Activated CD4-positive, alpha-beta T cell treated with anti-CD3 and anti-CD28 coated beads, Interleukin-2, amount 10 ng/mL, durations not matched to agents 24 days and 14 days (primary cell): Measurements from ENCODE around the gene EFNB1. TPM values are rescaled to one million over a fixed set of nuclear protein-coding genes. Genes with fewer than 3 reads are reported as not detected.

Experiments
- DNase-seq: peaks from one replicate; pipeline ENCODE4 v3.0.0; 2022
- H3K27ac Mint-ChIP-seq: one replicate; pipeline ENCODE4 v1.8.0; 2022; ENCODE audit warnings: mild to moderate bottlenecking, mixed read lengths
- H3K27me3 Mint-ChIP-seq: one replicate; pipeline ENCODE4 v1.8.0; 2022; ENCODE audit warnings: mixed read lengths
- H3K36me3 Mint-ChIP-seq: one replicate; pipeline ENCODE4 v1.8.0; 2022; ENCODE audit warnings: low read depth, mild to moderate bottlenecking, mixed read lengths
- H3K4me1 Mint-ChIP-seq: one replicate; pipeline ENCODE4 v1.8.0; 2021; ENCODE audit warnings: mixed read lengths
- H3K4me3 Mint-ChIP-seq: one replicate; pipeline ENCODE4 v1.8.0; 2022; ENCODE audit warnings: mild to moderate bottlenecking, moderate library complexity, mixed read lengths
- H3K9me3 Mint-ChIP-seq: one replicate; pipeline ENCODE4 v1.8.0; 2021; ENCODE audit warnings: mixed read lengths
- intact Hi-C: fragments of 100-400 bp; cut with micrococcal nuclease; formaldehyde crosslinking; loops from one replicate; pipeline ENCODE4 v1.15.1; 2023
- total RNA-seq: library from RNA; stranded (reverse); gene quantifications from 2 replicates; pipeline ENCODE4 v1.2.3, GENCODE V29; 2022

EFNB1 gene
- total RNA-seq, 1 donor from 2014 or later, result 7.1 TPM

DNA sequence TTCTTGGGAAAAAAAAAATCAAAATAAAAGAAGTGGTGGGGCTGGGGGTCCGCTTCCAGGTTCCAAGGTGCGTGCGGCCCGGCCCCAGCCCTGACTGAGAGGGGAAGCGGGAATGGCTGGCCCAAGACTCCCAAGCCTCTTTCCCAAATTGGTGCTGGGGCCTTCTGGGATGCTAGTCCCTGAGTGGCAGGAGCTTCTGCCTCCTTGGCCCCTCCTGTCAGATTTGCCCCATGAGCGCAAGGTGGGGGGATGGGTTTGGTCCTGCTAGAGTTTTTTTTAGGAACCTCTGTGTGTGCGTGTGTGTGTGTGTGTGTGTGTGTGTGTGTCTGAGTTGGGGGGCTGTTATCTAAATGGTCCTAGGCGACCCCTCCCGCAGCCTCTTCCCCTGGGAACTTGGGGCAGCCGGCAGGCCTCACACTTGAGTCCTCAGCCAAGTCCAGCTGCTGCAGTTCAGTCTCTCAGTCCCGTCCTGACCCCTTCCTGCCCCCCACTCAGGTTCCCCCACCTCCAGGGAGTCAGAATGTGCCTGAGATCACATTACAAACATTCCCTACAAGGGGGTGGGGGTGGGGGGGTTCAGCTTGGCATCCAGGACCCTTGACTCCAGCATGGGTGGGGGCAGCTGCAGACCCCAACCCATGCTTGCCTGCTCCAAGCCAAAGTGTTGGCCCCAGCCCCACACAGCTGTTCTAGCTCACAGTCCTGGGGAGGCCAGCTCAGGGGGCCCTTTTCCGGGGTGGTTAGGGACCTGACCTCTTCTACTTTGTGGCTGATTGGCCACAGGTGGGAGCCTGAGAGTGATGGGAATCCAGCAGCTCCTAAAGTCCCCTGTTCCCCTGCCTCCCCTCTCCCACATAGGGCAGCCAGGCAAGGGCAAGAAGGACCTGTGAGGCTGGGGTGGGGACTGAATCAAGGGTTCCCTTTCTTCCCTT lies 4.0 kb downstream of the EFNB1 start:
- Mint-ChIP-seq H3K36me3 (no peaks in the 10 kb centered on the region), H3K9me3 (no peaks in the 10 kb centered on the region), H3K27me3 (peaks cover 6% of the 10 kb centered on the region), H3K27ac (no peak overlapping the region), H3K4me1 (peaks cover 13% of the 10 kb centered on the region), H3K4me3 (no peak overlapping the region)
- DNase-seq, result no peak
- intact Hi-C loops, result no loop called here

GRCh38 chrX:68833448-68833805 lies 4.6 kb downstream of the EFNB1 start:
- H3K36me3 Mint-ChIP-seq, result no peaks in the 10 kb centered on the region
- H3K27me3 Mint-ChIP-seq, result peaks cover 6% of the 10 kb centered on the region
- intact Hi-C loops, result no loop called here
- no peak overlapping the region for H3K27ac Mint-ChIP-seq
- no peak for DNase-seq
- H3K9me3 Mint-ChIP-seq, result no peaks in the 10 kb centered on the region
- H3K4me3 Mint-ChIP-seq, result no peak overlapping the region
- H3K4me1 Mint-ChIP-seq, result peaks cover 11% of the 10 kb centered on the region

DNA sequence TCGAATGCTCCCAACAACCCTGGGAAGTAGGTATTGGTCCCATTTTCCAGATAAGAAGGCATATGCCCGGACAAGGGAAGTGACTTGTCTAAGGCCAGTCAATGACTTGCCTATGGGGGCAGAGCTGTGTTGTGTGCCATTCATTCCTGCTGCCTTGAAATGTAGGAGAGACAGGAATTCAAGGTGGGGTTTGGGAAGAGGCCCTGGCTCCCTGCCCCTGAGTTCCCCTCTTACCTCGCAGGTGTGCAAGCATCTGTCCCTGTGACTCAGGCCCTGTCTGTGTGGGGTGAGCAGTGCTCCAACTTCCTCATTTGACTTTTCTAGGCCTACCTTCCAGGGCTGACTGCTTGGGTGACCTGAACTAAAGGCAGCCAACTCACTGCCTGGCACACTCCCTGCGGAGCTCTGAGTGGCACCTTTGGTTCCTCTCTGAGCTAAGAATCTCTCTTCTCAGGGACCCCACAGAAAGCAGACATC lies 5.1 kb downstream of the EFNB1 start:
- intact Hi-C loops, result no loop called here
- H3K27ac Mint-ChIP-seq, result no peak overlapping the region
- peaks cover 6% of the 10 kb centered on the region for H3K27me3 Mint-ChIP-seq
- no peaks in the 10 kb centered on the region for H3K9me3 Mint-ChIP-seq
- H3K4me1 Mint-ChIP-seq, result peaks cover 7% of the 10 kb centered on the region
- no peak overlapping the region for H3K4me3 Mint-ChIP-seq
- no peaks in the 10 kb centered on the region for H3K36me3 Mint-ChIP-seq
- DNase-seq, result no peak

DNA sequence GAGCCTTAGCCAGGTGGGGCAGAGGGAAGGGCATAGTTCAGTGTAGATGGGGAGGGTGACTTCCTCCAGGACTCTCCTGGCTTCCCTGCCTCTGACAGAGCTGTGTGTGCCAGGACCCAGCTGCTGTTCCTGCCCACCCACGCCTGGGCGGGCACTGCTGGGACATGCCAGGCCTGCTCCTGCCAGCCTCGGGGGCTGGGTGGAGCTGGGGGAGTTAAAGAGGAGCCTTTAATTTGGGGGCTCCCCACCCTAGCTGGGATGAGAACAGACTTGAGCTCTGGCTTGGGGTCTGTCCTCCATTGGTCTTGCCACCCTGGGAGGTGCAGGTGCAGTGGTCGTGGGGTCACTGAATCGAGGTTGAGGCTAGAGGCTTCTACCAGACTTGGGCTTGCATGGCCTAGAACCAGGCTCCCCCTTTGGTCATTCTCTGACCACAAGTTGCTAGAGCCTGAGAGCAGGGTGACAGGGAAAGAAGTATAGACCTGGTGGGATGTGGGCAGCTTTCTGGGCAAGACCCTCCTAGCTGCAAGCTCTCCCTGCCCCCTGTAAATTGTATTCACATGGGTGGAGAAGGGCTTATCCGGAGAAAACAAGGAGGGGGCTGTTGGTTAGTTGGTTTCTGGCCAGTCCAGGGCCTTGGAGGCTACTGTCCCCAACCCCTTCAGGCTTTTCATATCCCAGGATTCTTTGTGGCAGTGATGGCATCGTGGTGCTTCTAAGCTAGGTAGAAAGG lies 5.7 kb downstream of the EFNB1 start:
- intact Hi-C loops, result no loop called here
- no peak overlapping the region for H3K27ac Mint-ChIP-seq
- no peak overlapping the region for H3K4me3 Mint-ChIP-seq
- no peaks in the 10 kb centered on the region for H3K9me3 Mint-ChIP-seq
- H3K27me3 Mint-ChIP-seq, result peaks cover 6% of the 10 kb centered on the region
- H3K36me3 Mint-ChIP-seq, result no peaks in the 10 kb centered on the region
- no peak for DNase-seq
- H3K4me1 Mint-ChIP-seq, result peaks cover 7% of the 10 kb centered on the region

DNA sequence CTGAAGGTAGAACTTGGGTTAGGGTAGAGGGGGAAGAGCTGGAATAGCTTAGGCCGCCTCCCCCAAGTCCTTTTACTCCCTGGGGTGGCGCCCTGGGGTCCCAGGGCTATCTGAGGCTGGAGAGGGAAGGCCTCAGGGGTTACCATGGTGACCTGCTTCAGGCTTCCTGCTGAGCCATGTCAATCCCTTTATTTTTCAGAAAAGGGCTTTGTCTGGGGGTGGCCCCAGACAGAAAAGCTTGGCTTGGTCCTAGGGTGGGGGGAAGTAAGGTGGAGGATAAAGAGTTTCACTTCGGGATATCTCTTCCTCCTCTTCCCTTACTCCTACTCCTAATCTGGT lies 6.3 kb downstream of the EFNB1 start:
- peaks cover 7% of the 10 kb centered on the region for H3K4me1 Mint-ChIP-seq
- H3K27ac Mint-ChIP-seq, result no peak overlapping the region
- H3K9me3 Mint-ChIP-seq, result no peaks in the 10 kb centered on the region
- H3K36me3 Mint-ChIP-seq, result no peaks in the 10 kb centered on the region
- H3K27me3 Mint-ChIP-seq, result peaks cover 6% of the 10 kb centered on the region
- no peak overlapping the region for H3K4me3 Mint-ChIP-seq
- intact Hi-C loops, result no loop called here
- DNase-seq, result no peak

DNA sequence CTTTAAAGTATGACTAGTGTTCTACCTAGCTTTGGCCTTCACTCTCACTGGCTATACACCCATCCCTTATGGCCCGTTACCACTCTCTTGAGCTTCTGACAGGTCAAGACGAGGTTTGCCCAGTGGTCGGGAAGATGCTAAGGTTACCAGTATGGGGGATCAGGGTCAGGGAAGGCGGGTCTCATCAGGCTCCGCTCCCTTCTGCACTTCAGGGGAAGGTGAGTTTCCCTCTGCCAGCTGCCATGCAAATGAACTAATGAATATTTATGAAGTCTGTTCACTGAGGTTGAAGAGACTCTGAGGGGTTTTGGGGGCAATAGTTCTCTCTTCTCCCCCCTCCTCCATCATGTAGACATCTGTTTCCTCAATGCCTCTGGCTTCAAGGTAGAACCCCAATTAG lies 6.6 kb downstream of the EFNB1 start:
- H3K4me3 Mint-ChIP-seq, result no peak overlapping the region
- no peak overlapping the region for H3K27ac Mint-ChIP-seq
- no peaks in the 10 kb centered on the region for H3K36me3 Mint-ChIP-seq
- H3K4me1 Mint-ChIP-seq, result peaks cover 7% of the 10 kb centered on the region
- no peak for DNase-seq
- intact Hi-C loops, result no loop called here
- peaks cover 6% of the 10 kb centered on the region for H3K27me3 Mint-ChIP-seq
- no peaks in the 10 kb centered on the region for H3K9me3 Mint-ChIP-seq

DNA sequence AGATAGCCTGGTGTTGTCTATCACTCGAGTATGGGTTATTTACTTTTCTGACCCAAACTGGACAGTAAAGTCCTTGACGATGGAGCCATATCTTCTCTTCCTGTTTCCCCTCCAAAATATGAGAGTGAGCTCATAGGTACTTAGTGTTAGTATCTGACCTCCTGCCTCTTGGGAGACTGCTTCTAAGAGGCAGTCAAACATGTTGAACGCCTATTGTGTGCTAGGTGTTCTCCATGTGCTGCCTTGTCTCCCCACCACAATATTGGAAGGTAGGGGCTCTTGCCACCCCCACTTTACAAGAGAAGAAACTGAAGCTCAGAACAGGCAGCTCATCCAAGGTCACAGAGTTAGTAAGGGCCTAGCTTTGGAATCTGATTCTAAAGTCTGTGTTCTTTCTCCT lies 8.3 kb downstream of the EFNB1 start:
- no peaks in the 10 kb centered on the region for H3K9me3 Mint-ChIP-seq
- no peaks in the 10 kb centered on the region for H3K36me3 Mint-ChIP-seq
- no peak overlapping the region for H3K4me3 Mint-ChIP-seq
- no peak for DNase-seq
- H3K4me1 Mint-ChIP-seq, result peaks cover 1% of the 10 kb centered on the region
- no peak overlapping the region for H3K27ac Mint-ChIP-seq
- peaks cover under 1% of the 10 kb centered on the region for H3K27me3 Mint-ChIP-seq
- intact Hi-C loops, result no loop called here

DNA sequence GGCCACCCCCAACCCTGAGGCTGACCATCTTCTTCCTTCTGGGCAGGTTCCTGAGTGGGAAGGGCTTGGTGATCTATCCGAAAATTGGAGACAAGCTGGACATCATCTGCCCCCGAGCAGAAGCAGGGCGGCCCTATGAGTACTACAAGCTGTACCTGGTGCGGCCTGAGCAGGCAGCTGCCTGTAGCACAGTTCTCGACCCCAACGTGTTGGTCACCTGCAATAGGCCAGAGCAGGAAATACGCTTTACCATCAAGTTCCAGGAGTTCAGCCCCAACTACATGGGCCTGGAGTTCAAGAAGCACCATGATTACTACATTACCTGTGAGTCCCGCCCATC lies 9.7 kb downstream of the EFNB1 start:
- DNase-seq, result no peak
- Mint-ChIP-seq H3K27ac (no peak overlapping the region), H3K4me1 (no peaks in the 10 kb centered on the region), H3K27me3 (no peaks in the 10 kb centered on the region), H3K9me3 (no peaks in the 10 kb centered on the region), H3K36me3 (no peaks in the 10 kb centered on the region), H3K4me3 (no peak overlapping the region)
- intact Hi-C loops, result no loop called here

GRCh38 chrX:68839771-68840170 lies 10.9 kb downstream of the EFNB1 start:
- intact Hi-C loops, result no loop called here
- DNase-seq, result no peak
- Mint-ChIP-seq H3K27ac (no peak overlapping the region), H3K4me1 (no peaks in the 10 kb centered on the region), H3K9me3 (no peaks in the 10 kb centered on the region), H3K36me3 (no peaks in the 10 kb centered on the region), H3K27me3 (no peaks in the 10 kb centered on the region), H3K4me3 (no peak overlapping the region)

GRCh38 chrX:68840256-68840655 lies 11.4 kb downstream of the EFNB1 start:
- no peak overlapping the region for H3K4me3 Mint-ChIP-seq
- H3K9me3 Mint-ChIP-seq, result no peaks in the 10 kb centered on the region
- H3K36me3 Mint-ChIP-seq, result no peaks in the 10 kb centered on the region
- H3K27me3 Mint-ChIP-seq, result no peaks in the 10 kb centered on the region
- H3K27ac Mint-ChIP-seq, result no peak overlapping the region
- no peak for DNase-seq
- H3K4me1 Mint-ChIP-seq, result no peaks in the 10 kb centered on the region
- intact Hi-C loops, result no loop called here

- no peak for DNase-seq
- Mint-ChIP-seq H3K36me3 (no peaks in the 10 kb centered on the region), H3K4me1 (no peaks in the 10 kb centered on the region), H3K27ac (no peak overlapping the region), H3K27me3 (no peaks in the 10 kb centered on the region), H3K4me3 (no peak overlapping the region), H3K9me3 (no peaks in the 10 kb centered on the region)
- intact Hi-C loops, result no loop called here
These were observed 12.6 kb downstream of the EFNB1 start for GRCh38 chrX:68841251-68842049.

DNA sequence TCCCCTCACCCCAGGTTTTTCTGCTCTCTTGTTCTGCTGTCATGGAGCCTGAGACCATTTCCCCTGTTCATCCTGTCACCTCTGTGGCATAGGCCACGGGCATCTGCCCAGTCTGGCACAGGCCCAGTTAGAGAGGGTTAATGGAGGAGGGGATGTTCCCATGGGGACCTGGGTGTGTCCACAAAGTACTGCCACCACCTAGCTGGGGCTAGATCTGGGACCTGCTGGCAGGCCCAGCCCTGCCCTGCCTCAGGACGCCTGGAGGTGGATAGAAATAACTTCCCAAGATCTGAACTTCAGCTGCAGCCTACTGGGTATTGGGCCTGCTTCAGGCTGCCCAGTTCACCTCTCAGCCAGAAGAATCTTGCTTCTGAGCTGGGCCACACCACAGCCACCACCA lies 13.5 kb downstream of the EFNB1 start:
- intact Hi-C loops, result no loop called here
- H3K4me3 Mint-ChIP-seq, result no peak overlapping the region
- no peaks in the 10 kb centered on the region for H3K9me3 Mint-ChIP-seq
- H3K27me3 Mint-ChIP-seq, result no peaks in the 10 kb centered on the region
- no peaks in the 10 kb centered on the region for H3K4me1 Mint-ChIP-seq
- DNase-seq, result no peak
- no peaks in the 10 kb centered on the region for H3K36me3 Mint-ChIP-seq
- H3K27ac Mint-ChIP-seq, result no peak overlapping the region

DNA sequence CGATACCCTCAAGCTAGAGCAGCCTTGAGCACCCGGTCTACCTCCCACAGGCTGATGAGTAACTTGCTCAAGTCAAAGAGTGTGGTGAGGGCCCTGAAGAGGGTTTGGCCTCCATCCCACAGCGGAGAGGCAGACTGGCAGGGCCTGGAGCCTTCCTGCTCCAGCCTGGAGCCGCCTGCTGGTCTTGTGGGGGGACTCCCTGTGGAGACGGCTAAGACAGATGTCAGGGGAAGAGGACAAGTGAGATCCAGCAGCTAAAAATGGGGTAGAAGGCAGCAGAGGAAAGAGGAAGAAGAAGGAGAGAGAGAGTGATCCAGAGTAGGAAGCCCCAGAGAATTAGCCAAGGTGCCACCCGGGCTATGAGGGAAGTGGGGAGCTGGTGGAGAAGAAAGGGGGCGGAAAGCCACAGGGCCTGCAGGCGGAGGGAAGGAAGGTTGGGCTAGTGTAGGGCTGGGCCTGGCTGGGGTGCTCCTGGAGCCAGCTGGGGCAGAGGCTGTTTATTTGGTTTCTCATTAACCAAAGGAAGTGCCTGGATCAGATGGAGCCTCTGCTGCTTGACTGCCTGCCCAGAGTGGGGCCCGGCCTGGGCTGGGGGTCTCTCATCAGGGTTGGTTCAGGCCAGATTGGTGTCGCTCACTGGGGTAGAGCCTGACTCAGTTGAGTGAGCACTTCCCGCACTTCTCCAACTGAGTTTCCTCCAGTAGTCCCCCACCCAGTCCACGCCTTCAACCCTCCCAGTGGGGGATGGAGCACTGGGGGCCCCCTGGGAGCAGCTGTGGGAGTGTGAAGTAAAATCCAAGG lies 14.2 kb downstream of the EFNB1 start:
- Mint-ChIP-seq H3K4me1 (no peaks in the 10 kb centered on the region), H3K9me3 (no peaks in the 10 kb centered on the region), H3K36me3 (no peaks in the 10 kb centered on the region), H3K27me3 (no peaks in the 10 kb centered on the region), H3K4me3 (no peak overlapping the region), H3K27ac (no peak overlapping the region)
- intact Hi-C loops, result no loop called here
- no peak for DNase-seq
